ENCODE measurements around the gene SLC5A10. TPM values are rescaled to one million over a fixed set of nuclear protein-coding genes. Genes with fewer than 3 reads are reported as not detected.
"Not testable (repeated sequence)": the region's sequence is repeated elsewhere in the genome, so short reads cannot be mapped to it uniquely, and the experiment has no call there.

Gene SLC5A10
- total RNA-seq, 1 donor from 2014 or later = not detected

- DNase-seq (ENCODE audit: extremely low read depth, low read depth, low spot score) = no peak
Observed at GRCh38 chr17:19016297-19016696, 64.3 kb downstream of the SLC5A10 start.

- DNase-seq (ENCODE audit: extremely low read depth, low read depth, low spot score) = no peak
Observed at GRCh38 chr17:19016881-19017280, 64.9 kb downstream of the SLC5A10 start.

GRCh38 chr17:19017401-19017800 lies 65.4 kb downstream of the SLC5A10 start:
- no peak for DNase-seq (ENCODE audit: extremely low read depth, low read depth, low spot score)

GRCh38 chr17:19017804-19018599 lies 66.0 kb downstream of the SLC5A10 start:
- no peak for DNase-seq (ENCODE audit: extremely low read depth, low read depth, low spot score)

DNA sequence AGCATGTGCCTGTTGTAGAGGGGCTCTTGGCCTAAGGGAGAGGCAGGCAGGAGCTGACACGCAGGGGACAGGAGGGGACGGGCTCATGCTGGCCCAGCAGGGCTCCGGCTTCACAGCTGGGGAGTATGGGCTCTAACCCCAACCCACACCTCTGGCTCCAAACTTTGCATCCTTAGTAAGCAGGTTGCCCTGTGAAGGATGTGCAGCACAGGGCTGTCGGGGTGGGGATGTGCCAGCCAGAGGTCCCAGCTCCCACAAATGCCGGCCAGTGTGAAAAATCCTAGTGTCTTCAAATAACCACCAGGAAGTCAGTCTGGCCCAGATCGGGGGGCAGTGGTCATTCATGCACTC lies 66.6 kb downstream of the SLC5A10 start:
- no peak for DNase-seq (ENCODE audit: extremely low read depth, low read depth, low spot score)

DNA sequence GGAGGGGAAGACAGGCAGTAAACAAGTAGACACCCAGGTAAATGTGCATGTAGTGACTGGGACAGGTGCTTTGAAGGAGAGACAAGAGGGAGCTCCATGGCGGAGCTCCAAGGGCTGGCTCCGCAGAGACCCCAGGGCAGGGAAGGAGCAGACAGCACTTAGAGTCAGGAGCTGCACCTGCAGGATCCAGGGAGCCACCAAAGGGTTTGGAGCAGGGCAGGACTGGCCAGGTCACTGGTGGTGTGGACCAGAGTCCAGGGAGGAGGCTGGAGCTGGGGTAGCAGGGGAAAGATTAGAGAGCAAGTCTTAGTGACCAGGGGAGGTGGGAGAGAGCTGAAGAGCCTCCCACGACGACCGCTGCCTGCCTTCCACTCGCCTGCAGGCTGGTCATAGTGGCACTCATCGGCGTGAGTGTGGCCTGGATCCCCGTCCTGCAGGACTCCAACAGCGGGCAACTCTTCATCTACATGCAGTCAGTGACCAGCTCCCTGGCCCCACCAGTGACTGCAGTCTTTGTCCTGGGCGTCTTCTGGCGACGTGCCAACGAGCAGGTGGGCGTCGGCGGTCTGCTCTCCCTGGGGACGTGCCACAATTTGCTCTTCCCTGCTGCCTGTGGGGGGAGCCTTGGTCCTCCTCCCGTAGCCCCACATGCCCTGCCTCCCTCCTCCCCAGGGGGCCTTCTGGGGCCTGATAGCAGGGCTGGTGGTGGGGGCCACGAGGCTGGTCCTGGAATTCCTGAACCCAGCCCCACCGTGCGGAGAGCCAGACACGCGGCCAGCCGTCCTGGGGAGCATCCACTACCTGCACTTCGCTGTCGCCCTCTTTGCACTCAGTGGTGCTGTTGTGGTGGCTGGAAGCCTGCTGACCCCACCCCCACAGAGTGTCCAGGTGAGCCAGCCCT lies 67.3 kb downstream of the SLC5A10 start:
- DNase-seq (ENCODE audit: extremely low read depth, low read depth, low spot score) = no peak

DNA sequence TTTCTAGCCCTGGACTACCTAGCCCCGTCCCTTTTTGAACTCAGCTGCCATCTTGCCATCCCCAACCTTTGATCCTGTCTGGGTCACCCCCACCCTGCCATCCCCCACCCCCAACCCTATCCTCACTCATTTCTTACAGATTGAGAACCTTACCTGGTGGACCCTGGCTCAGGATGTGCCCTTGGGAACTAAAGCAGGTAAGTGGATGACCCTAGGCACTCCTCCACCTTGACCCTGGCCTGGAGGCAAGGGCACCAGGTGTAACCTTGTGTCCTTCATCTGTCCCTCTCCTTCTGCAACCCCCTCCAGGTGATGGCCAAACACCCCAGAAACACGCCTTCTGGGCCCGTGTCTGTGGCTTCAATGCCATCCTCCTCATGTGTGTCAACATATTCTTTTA lies 68.1 kb downstream of the SLC5A10 start:
- no peak for DNase-seq (ENCODE audit: extremely low read depth, low read depth, low spot score)

DNA sequence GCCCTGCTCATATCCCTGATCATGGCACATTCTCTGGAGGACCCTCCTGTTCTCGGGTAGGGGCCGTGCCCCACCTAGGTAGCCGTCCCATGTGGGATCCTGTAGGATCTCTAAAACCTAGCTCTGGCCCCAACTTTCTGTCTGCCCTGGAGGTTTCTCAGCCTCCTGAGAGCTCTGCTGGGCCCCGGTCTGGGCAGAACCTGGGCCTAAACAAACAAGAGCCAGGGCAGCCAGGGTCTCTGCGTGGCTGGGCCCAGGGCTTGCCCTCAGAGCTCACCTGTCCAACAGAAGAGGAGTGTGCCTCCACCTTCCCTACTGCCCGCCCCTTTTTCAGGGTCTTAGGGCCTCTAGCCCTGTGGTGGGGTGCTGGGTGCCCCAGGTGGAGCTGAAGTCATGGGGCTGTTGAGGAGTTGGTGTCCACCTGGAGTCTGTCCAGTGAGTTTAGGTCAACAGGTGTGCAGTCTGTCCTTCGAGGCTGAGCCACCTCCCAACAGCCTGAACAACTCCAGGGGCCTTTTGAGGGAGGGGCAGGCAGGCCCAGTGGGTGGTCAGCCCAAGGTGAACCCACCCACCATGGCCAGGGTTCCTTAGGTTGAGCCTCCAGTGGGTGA lies 69.2 kb downstream of the SLC5A10 start:
- not testable (repeated sequence) for DNase-seq (ENCODE audit: extremely low read depth, low read depth, low spot score)

DNA sequence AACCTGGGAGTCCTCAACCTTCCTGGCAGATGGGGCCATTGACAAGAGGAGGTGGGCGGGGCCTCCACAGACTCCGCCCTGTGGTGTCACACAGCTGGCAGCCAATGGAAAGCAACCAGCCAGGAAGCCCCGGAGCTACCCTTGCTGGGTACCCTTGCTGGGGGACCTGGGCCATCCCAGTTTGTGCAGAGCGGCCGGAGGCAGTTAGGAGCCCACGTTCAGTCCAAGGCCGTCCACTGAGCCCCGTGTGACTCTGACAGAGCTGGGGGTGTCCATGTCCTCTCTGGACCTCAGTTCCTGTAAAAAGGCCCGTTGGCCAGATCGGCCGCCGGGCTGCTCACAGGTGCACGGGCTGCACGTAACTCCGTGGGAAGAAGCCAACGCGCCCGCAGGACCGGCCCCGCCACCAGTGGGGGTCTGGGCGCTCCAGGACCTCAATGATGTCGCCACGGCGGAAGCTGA lies 69.7 kb downstream of the SLC5A10 start:
- no peak for DNase-seq (ENCODE audit: extremely low read depth, low read depth, low spot score)

DNA sequence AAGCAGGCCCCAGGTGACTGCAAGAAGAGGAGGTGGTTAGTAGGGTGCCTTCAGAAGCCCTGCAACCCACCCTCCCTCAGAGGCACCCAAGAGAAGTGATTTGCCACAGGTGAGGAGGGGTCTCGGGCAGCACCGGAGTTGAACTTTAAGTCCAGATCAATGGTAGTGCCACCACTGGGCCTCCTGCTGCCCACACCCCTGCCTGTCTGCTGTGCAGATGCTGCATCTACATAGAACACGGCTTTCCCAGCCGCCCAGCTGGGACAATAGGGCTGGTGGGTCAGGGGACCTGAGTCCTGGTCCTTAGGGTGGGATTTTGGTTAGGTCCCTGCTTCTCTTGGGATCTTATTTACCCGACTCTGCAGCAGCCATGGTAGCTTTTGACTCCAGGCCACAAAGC lies 70.2 kb downstream of the SLC5A10 start:
- DNase-seq (ENCODE audit: extremely low read depth, low read depth, low spot score) = no peak

DNA sequence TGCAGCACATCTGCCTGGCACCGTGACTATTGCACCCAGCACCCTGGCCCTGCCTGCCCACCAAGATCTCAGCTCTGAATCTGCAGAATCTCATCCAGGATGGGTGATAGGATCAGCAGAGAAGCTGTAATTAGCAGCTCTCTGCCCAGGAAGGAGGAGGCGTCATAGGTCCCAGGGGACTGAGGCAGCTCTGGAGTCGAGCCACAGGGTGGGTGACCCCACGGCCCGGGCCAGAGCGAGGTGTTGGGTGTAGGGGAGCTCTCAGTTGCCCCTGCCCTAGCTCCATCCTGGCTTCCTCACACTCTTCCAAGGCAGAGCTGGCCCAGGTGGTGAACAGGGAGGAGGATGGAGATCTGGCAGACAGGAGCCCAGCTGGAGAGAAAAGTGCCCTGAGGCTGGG lies 70.8 kb downstream of the SLC5A10 start:
- no peak for DNase-seq (ENCODE audit: extremely low read depth, low read depth, low spot score)

- DNase-seq (ENCODE audit: extremely low read depth, low read depth, low spot score) = no peak
Observed at GRCh38 chr17:19023209-19023999, 71.4 kb downstream of the SLC5A10 start.

DNA sequence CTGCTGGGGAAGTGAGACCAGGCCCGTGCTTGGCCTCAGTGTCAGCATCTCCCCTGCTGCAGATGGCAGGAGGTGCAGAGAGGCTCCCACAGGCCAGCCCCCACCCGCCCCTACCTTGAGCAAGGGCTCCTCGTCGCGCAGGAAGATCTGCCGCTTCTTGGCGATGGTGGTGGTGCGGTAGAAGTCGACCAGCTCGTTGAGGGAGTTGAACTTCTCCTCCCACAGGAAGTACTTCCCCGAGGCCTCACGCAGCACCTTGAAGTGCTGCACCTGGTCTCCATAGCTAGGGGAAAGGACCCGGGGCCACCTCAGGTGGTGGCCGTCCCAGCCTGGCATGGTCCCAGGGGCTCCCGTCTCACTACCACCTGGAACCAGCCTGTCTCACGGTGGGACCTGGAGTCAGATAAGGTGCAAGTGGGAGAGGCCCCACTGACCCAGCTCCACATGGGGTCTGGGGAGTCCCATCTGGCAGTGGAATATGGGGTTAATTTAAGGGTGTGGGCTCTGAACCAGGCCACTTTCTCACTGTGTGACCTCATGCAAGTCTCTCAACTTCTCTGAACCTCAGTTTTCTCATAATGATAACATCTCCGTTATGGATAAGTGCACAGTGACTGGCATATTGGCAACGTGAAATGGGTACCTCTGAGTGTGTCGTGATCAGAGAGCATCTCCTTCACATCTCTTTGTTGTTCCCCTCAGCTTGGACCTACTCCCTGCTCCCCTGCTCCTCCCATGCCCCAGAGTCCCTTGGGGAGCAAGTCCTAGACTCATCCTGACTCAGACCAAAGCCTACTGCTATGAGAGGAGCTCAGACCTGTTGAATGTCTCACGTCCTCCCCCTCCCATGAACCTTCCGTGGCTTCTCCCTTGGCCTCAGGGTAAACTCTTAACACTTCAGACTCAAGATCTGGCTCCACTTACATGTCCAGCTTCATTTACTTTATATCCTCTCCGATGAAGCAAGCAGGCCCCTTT lies 72.4 kb downstream of the SLC5A10 start:
- no peak for DNase-seq (ENCODE audit: extremely low read depth, low read depth, low spot score)

GRCh38 chr17:19028671-19029070 lies 76.7 kb downstream of the SLC5A10 start:
- DNase-seq (ENCODE audit: extremely low read depth, low read depth, low spot score) = not testable (repeated sequence)

DNA sequence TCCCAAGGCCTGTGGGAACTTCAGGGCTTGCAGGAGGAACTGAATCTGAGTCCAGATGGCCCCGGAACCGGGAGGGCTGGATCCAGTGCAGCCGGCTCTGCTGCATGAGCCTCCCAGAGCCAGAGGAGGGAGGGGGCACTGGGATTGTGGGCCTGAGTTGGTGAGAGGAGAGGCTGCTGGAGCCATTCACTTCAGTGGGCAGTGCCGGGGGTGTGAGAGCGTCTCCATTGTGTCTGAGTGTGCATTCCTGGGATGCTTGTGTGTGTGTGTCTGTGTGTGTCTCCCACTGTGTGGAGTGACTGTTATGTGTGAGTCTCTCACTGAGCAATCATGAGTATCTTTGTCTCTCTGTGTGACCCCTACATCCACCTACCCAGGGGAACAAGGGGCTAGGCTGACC lies 77.8 kb downstream of the SLC5A10 start:
- not testable (repeated sequence) for DNase-seq (ENCODE audit: extremely low read depth, low read depth, low spot score)

GRCh38 chr17:19030771-19031449 lies 78.9 kb downstream of the SLC5A10 start:
- not testable (repeated sequence) for DNase-seq (ENCODE audit: extremely low read depth, low read depth, low spot score)

- DNase-seq (ENCODE audit: extremely low read depth, low read depth, low spot score) = not testable (repeated sequence)
Observed at GRCh38 chr17:19031729-19032128, 79.8 kb downstream of the SLC5A10 start.

GRCh38 chr17:19032377-19032988 lies 80.5 kb downstream of the SLC5A10 start:
- DNase-seq (ENCODE audit: extremely low read depth, low read depth, low spot score) = not testable (repeated sequence)

Data from glomerular endothelial cell (primary cell).